Left cardiac atrium (tissue), 4 donors: ENCODE results near the gene RAD51B. TPM values are rescaled to one million over a fixed set of nuclear protein-coding genes. Genes with fewer than 3 reads are reported as not detected.

Source experiments
- ATAC-seq, 2 donors: fragments of 200-7000 bp; cut with Tn5 transposase; one replicate each; pipeline ENCODE4 v1.9.1; 2020; ENCODE audit warnings: mild to moderate bottlenecking in 2 of 2, moderate library complexity in 2 of 2
- DNase-seq: peaks from one replicate; pipeline ENCODE4 v3.0.0-alpha.2; 2020
- intact Hi-C, 2 donors: fragments of 100-400 bp; cut with DNase I; formaldehyde crosslinking; loops; one replicate each; pipeline versions ENCODE4 v1.14.1 to v1.15.1; 2022 to 2023
- total RNA-seq, 2 donors: library from RNA; stranded (reverse); fragmentation: NEBNext Ultra II Directional; extraction: Animal tissue kit (Norgen Biotek cat#: 25700); gene quantifications; one replicate each; pipeline ENCODE4 v1.2.1, GENCODE V29; 2021
- donor health status: DM: no; HTN: yes; CAD: no.
- donor health status: DM: no; HTN: yes; CAD: no; lungs with severe emphysema.
- donor health status: DM: yes; HTN: yes; CAD: no.
- donor health status: Dilated cardiomyopathy.

RAD51B gene
- total RNA-seq, 2 donors from 2014 or later: 4.4 to 6.6 TPM

- intact Hi-C loops: no loop called here
- no peak for DNase-seq
- no peak for ATAC-seq
Measured at GRCh38 chr14:68473794-68474193, 654.2 kb downstream of the RAD51B start.

- intact Hi-C loops: no loop called here
- no peak for ATAC-seq
- no peak for DNase-seq
Measured at GRCh38 chr14:68474741-68475140, 655.2 kb downstream of the RAD51B start.

GRCh38 chr14:68475802-68476201, 656.2 kb downstream of the RAD51B start:
- intact Hi-C loops: no loop called here
- DNase-seq (no peak), ATAC-seq (no peak)

- ATAC-seq (peak; percentile 87 to 94), DNase-seq (peak; percentile 69)
- intact Hi-C loops: no loop called here
Measured at GRCh38 chr14:68476212-68477109, 656.9 kb downstream of the RAD51B start.

- DNase-seq (no peak), ATAC-seq (no peak)
- intact Hi-C loops: no loop called here
Measured at GRCh38 chr14:68477110-68477455, 657.5 kb downstream of the RAD51B start.

- no peak for DNase-seq
- no peak for ATAC-seq
- intact Hi-C loops: no loop called here
Measured at GRCh38 chr14:68477461-68478085, 658.0 kb downstream of the RAD51B start.

GRCh38 chr14:68479247-68479646, 659.7 kb downstream of the RAD51B start:
- intact Hi-C loops: no loop called here
- ATAC-seq (no peak), DNase-seq (no peak)

- ATAC-seq (no peak), DNase-seq (no peak)
- intact Hi-C loops: no loop called here
Measured at GRCh38 chr14:68482018-68482417, 662.4 kb downstream of the RAD51B start.

- intact Hi-C loops: no loop called here
- no peak for ATAC-seq
- DNase-seq: no peak
Measured at GRCh38 chr14:68482772-68483395, 663.3 kb downstream of the RAD51B start.

GRCh38 chr14:68486033-68486732, 666.6 kb downstream of the RAD51B start:
- intact Hi-C loops: no loop called here
- ATAC-seq: no peak
- no peak for DNase-seq

GRCh38 chr14:68486809-68487208, 667.2 kb downstream of the RAD51B start:
- DNase-seq (no peak), ATAC-seq (no peak)
- intact Hi-C loops: no loop called here

- intact Hi-C loops: no loop called here
- ATAC-seq (no peak), DNase-seq (no peak)
Measured at GRCh38 chr14:68487805-68488590, 668.4 kb downstream of the RAD51B start.

GRCh38 chr14:68491793-68492192, 672.2 kb downstream of the RAD51B start:
- intact Hi-C loops: no loop called here
- DNase-seq (no peak), ATAC-seq (no peak)

- intact Hi-C loops: no loop called here
- DNase-seq (no peak), ATAC-seq (no peak)
Measured at GRCh38 chr14:68492381-68493151, 673.0 kb downstream of the RAD51B start.

- no peak for DNase-seq
- no peak for ATAC-seq
- intact Hi-C loops: no loop called here
Measured at GRCh38 chr14:68493152-68493911, 673.8 kb downstream of the RAD51B start.

GRCh38 chr14:68495101-68496039, 675.8 kb downstream of the RAD51B start:
- ATAC-seq (peak; percentile 58 to 66), DNase-seq (no peak)
- intact Hi-C loops: no loop called here
